SHP77 treated with DMSO at 0.1 percent for 48 hours (cell line): ENCODE measurements around the gene GTF3C5.
"Not testable (repeated sequence)": the region's sequence is repeated elsewhere in the genome, so short reads cannot be mapped to it uniquely, and the experiment has no call there.

ENCODE experiments used
- DNase-seq: peaks from one replicate; lab custom pipeline; 2025; lab: John Stamatoyannopoulos, UW

The GTF3C5 gene

GRCh38 chr9:133089271-133089671 is 58.5 kb downstream of the GTF3C5 start:
- peak; percentile 63 for DNase-seq

GRCh38 chr9:133090187-133090586 is 59.4 kb downstream of the GTF3C5 start:
- DNase-seq: no peak

GRCh38 chr9:133090752-133091385 is 60.1 kb downstream of the GTF3C5 start:
- DNase-seq: no peak

- DNase-seq: not testable (repeated sequence)
These were observed 63.6 kb downstream of the GTF3C5 start for GRCh38 chr9:133094351-133094750.

- no peak for DNase-seq
These were observed 64.1 kb downstream of the GTF3C5 start for GRCh38 chr9:133094842-133095393.

GRCh38 chr9:133098104-133098754 is 67.4 kb downstream of the GTF3C5 start:
- DNase-seq: no peak

GRCh38 chr9:133098871-133099270 is 68.1 kb downstream of the GTF3C5 start:
- DNase-seq: no peak

- DNase-seq: no peak
These were observed 69.1 kb downstream of the GTF3C5 start for GRCh38 chr9:133099726-133100505.

- no peak for DNase-seq
These were observed 69.9 kb downstream of the GTF3C5 start for GRCh38 chr9:133100506-133101355.

- no peak for DNase-seq
These were observed 70.8 kb downstream of the GTF3C5 start for GRCh38 chr9:133101356-133102189.

- DNase-seq: no peak
These were observed 71.6 kb downstream of the GTF3C5 start for GRCh38 chr9:133102190-133103021.

GRCh38 chr9:133103183-133103986 is 72.6 kb downstream of the GTF3C5 start:
- DNase-seq: peak; percentile 17

GRCh38 chr9:133103987-133104505 is 73.2 kb downstream of the GTF3C5 start:
- DNase-seq: no peak

- no peak for DNase-seq
These were observed 74.1 kb downstream of the GTF3C5 start for GRCh38 chr9:133104718-133105460.

- no peak for DNase-seq
These were observed 74.6 kb downstream of the GTF3C5 start for GRCh38 chr9:133105461-133105770.

GRCh38 chr9:133106511-133107244 is 75.9 kb downstream of the GTF3C5 start:
- DNase-seq: no peak

- no peak for DNase-seq
These were observed 76.5 kb downstream of the GTF3C5 start for GRCh38 chr9:133107245-133107722.
